Measurements from ENCODE around the gene RETREG1. TPM values are rescaled to one million over a fixed set of nuclear protein-coding genes. Genes with fewer than 3 reads are reported as not detected.
"Not testable (repeated sequence)": the region's sequence is repeated elsewhere in the genome, so short reads cannot be mapped to it uniquely, and the experiment has no call there.

RETREG1 gene
- total RNA-seq, 1 experiment from 2014 or later: 23.7 TPM

DNA sequence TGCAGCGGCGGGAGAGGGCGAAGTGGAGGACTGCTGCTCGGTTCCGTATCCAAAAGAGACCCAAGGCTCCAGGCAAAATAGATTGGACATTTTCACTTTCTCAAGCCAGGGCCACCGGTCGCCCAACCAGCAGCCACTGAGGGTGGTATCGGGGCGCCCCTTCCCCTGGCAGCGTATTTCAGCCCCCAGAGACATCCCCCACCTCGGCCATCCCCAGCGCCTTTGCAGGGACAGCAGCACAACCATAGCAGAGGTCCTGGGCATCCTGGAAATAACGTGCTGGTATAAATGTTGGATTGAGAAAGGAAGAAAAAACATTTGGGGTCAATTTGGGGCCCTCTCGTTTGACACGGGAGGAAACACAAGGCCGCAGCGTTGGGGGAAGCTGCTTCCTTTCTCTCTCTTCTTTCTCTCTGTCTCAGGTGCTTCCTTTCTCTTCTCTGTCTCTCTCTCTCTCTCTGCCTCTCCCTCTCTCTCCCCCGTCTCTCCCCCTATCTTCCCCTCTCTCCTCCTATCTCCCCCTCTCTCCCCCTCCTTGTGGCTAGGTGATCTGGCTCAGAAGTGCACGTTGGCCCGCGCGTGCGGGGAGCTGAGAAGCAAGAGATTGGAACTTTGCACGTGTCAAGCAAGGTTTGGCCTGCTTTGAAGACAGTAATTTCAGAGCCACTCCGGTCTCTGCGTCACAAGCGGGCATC lies 624 bp upstream of the RETREG1 start:
- no peak for DNase-seq (ENCODE audit: extremely low read depth, low read depth)

DNA sequence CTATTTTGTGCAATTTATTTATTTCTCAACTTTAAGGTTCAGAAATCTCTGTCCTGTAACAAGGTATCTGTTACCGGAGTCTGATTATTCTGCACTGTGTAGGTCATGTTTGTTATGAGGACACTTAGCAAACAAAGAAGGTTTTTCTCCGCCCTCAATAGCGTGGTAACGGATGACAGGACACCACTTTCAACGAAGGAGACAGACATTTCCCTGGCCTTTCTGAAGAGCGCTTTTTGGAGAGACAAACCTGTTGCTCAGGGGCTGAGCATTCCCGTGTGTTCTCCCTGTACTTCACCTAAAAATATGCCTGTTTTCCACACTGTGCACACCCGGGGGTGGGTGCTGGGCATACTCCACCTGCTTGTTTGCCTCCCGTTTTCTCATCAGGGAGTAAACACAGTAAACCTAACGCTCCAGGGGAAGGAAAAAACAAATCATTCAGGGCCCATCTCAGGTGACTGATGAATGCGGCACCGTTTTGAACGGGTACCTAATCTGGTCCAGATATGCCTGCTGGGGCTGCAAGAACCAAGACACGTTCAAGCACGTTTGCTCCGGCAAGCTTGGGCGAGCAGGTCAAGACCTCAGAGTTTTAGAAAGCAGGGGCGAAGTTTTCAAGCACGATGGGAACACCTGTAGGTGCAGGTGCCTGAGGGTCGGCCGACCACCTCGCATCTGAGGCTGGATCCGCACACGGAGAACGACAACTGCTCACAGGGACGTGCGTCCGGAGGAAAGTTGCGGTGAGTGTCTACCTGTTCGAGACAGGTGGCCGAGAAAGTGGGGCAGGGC lies 859 bp downstream of the RETREG1 start:
- no peak for DNase-seq (ENCODE audit: extremely low read depth, low read depth)

DNA sequence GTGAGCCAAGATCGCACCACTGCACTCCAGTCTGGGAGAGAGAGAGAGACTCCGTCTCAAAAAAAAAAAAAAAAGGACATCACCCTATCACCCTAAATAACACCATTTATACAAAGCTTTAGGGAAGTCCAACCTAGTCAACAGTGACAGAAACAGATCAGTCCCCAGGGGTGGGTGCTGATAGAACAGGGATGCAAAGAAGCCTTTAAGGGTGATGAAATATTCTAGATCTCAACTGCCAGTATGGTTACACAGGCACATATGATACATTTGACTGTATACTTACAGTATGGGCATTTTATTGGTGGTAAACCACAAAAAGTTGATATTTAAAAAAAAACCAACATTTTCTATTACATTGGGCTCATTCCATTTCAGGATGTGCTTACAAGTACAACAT lies 4.8 kb downstream of the RETREG1 start:
- DNase-seq (ENCODE audit: extremely low read depth, low read depth): no peak

DNA sequence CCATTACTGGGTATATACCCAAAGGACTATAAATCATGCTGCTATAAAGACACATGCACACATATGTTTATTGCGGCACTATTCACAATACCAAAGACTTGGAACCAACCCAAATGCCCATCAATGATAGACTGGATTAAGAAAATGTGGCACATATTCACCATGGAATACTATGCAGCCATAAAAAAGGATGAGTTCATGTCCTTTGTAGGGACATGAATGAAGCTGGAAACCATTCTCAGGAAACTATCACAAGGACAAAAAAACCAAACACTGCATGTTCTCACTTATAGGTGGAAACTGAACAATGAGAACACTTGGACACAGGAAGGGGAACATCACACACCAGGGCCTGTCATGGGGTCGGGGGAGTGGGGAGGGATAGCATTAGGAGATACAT lies 5.9 kb downstream of the RETREG1 start:
- not testable (repeated sequence) for DNase-seq (ENCODE audit: extremely low read depth, low read depth)

DNA sequence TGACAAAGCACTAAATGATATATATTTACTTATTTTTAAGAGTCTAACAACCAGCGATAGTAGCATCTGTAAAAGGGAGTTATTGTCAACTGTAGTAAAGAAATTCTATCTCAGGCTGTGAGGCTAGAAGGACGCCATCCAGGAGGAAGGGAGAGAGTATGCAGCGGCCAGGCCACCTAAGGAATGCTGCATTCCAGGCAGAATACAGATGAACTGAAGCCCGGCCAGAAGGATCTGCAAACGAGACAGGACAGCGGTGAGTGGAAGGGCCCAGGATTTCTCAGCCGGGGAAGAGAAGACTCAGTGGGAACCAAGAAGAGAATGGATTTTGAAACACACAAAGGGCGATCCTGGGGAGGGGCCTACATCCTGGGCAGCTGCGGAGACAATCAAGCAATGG lies 7.4 kb downstream of the RETREG1 start:
- no peak for DNase-seq (ENCODE audit: extremely low read depth, low read depth)

DNA sequence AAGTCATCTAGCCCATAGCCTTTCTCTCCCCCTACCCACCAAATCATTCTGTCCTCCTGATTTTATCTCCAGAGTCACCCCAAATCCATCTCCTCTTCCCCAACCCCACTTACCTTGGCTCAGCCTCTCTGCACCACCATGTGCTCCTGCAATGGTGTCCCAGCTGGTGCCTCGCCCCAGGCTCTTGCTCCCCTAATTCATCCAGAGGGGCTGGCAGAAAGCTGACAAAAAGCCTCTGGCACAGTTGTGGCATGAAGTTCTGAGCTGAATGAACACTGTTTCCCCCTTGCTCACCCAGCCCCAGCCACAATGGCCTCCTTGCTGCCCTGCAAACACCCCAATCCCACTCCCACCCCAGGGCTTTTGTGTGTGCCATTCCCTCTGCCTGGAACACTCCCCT lies 10.2 kb downstream of the RETREG1 start:
- no peak for DNase-seq (ENCODE audit: extremely low read depth, low read depth)

DNA sequence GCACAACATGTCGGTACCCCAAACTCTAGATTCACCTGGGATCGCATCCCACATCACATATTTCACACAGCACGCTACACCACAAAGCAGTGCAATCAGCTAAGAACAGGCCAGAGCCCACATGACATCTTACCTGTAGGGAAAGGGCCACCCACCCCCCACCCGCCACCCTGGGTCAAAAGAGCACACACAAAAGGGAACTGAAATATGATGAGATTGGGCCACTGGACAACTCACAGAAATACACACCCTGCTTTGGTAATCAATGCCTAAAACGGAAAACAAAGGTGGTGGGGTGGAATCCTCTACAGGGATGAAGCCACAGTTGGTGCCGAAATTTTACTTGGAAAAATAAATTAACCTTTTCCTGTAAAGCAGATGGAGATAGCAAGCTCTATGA lies 13.1 kb downstream of the RETREG1 start:
- no peak for DNase-seq (ENCODE audit: extremely low read depth, low read depth)

DNA sequence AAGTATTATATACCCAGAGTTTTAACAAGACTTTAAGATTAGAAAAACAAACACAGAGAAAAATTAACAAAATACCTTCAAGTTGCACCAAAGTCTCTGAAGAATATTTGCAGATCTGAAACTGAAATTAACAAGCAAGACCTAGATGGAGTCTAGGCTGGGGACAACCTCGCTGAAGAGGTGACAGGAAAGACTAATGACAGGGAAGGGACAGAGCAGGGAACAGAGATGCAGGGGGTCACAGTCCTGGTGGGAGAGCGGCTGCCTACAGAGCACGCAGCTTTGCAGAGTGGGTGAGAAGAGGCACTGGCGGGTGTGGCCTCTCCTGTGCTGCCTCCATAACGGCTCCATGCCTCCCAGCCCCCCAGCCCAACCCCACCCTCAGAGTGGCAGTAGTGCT lies 13.5 kb downstream of the RETREG1 start:
- DNase-seq (ENCODE audit: extremely low read depth, low read depth): no peak

DNA sequence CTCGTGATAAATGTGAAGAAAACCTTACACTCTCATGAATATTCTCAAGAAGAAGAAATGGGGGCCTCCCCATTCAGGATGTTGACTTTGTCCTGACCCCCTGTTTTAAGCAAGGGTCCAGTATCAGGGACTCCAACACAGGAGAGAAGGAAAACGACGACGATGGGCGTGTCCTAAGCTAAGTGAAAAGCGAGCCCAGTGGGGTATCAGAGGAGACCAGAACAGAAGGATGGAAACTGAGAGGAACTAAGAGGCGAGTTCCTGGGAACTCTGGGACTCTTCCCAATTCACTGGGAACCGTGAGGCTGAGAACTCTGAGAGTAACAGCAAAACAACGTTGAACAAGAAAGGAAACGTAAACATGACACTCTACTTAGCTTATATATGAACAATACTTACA lies 14.6 kb downstream of the RETREG1 start:
- DNase-seq (ENCODE audit: extremely low read depth, low read depth): no peak

DNA sequence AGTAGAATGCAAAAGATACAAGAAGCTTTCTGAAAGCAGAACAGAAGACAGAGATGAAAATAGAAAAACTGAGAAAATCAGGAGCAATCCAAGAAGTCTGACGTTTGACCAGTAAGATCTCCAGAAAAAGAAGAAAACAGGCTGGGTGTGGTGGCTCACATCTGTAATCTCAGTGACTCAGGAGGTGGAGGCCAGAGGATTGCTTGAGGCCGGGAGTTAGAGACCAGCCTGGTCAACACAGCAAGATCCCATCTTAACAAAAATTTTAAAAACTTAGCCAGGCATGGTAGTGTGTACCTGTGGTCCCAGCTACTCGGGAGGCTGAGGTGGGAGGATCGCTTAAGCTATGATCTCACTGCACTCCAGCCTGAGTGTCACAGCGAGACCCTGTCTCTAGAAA lies 15.9 kb downstream of the RETREG1 start:
- DNase-seq (ENCODE audit: extremely low read depth, low read depth): no peak

DNA sequence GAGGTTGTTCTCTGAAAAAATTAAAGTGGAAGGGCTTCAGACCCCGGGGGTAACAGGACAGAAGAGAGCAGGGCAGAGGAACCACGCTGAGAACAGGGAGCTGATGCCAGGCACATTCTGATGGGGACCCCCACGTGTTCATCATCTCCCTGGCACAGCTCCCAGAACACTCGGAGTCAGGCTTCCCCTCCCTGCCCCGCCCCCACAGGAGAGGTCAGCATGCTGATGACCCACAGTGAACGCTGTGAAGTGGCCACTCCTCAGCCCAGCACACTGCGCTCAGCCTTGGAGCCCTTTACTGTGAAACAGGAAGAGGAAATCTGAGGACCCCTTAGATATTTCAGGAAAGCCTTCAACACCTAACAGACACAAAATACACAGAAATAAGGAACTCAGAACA lies 16.4 kb downstream of the RETREG1 start:
- DNase-seq (ENCODE audit: extremely low read depth, low read depth): no peak

DNA sequence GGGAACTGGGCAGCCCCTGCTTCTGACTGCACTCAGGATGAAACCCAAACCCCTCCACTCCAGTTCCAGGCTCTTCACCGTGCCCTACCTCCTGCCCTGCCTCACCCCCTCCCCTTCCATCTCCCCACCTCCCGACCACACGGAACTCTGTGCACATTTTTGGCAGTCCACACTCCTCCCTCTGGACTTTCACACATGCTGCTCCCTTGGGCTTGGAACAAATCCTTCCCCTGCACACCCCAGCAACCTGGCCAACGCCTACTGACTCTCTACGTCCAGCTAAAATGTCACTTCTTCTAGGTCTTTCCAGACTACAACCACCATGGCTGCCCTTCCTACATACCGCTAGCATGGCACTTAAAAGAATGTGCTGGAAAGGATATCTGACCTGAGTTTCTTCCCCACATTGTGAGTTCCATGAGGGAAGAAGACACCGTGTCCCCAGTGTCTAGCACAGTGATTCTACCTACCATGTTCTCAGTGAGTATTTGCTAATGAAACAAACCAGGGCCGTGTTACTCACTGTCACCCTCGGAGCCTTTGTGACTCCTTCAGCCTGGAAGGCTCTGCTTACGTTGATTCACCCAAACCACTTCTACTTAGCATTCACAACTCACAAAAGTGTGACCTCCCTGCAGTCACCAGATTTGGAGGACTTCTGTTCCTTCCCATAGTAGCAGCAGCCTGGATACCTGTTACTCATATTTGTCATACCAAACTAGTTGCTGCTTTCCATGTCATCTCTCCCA lies 18.7 kb downstream of the RETREG1 start:
- DNase-seq (ENCODE audit: extremely low read depth, low read depth): no peak

DNA sequence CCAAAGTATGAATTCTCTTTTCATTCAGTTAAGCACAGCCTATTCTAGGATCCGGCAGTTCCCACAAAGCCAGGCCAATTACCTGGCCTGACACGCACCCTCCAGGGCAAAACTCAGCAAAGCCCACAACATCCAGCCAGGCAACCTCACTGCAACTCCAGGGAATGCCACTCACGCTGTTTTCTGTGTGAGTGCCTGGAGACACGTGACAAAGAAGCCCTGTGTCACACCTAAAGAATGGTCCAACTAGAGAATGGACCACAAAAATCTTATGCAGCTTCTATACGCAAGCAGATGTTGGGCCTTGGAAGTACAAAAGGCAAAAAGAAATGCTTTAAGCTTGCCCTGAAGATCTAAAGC lies 20.2 kb downstream of the RETREG1 start:
- no peak for DNase-seq (ENCODE audit: extremely low read depth, low read depth)

DNA sequence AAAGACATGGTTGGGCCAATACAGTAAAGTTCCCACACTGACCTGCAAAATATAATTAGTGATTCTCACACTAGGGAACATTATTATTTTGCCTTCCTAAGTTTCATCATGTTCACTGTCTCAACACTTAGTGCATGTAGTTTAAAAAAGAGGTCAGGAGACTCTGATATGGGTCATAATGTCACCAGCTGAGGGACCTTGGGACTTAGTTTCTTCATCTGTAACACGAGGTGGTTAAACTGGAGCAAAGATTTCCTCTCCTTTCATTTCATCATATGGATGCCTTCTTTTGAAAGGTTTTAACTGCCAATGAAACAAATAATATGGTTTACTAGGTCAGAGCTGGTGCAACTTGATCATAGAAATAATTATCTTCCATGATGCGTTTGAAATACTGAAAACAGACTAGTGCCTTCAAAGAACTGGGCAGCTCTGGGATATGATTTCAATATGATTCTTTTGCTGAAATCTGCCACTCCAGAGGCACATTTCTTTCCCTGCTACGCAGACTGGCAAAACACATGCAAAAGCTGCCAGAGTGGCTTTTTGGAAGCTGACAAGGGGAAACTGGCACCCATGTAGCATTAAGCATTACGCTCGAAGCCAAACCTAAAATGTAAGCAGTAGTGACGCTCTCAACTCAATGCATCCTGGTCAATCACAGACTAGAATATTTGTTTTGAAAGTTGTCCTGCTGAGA lies 20.8 kb downstream of the RETREG1 start:
- DNase-seq (ENCODE audit: extremely low read depth, low read depth): no peak

DNA sequence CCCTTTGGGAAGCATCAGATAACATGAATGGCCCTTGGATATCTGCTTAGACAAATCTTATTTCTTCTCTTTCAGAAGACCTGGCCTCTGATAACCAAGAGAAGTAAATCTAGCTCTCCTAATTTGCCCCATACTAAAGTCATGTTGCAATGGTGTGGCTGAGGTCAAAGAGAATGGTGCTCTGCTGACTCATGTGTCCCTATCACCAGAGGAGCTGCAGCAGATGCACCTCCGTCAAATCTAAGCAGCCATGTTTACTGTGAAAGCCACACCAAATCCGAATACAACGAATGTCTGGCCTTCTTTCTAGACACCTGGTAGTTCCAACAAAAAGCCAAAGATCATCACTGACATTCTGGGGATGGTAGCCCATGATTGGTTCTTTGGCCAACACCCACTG lies 23.2 kb downstream of the RETREG1 start:
- DNase-seq (ENCODE audit: extremely low read depth, low read depth): no peak

DNA sequence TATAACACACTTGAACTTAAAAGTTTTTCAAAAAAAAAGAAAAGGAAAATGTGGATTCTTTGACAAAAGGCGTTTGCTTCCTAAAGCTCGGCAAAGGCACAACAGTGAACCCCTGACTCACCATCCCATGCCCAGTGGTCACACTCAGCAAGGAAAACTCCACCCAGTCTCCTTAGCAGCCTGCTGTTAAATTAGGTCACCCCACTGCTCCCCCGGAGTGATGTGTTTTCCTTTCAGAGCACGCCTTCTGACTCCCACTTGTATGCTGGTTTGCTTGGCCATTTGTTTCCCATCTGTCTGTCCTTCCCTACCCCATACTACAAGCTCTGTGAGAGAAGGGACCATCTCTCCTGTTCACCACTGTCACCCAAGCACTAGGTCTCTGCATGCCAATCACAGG lies 23.8 kb downstream of the RETREG1 start:
- DNase-seq (ENCODE audit: extremely low read depth, low read depth): peak; percentile 70

DNA sequence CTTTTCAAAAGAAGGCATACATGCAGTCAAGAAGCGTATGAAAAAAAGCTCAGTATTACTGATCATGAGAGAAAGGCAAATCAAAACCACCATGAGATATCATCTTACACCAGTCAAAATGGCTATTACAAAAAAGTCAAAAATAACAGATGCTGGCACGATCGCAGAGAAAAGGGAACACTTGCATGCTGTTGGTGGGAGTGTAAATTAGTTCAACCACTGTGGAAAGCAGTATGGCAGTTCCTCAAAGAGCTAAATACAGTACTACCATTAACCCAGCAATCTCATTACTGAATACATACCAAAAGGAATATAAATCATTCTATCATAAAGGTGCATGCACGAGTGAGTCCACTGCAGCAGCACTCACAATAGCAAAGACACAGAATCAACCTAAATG lies 24.5 kb downstream of the RETREG1 start:
- DNase-seq (ENCODE audit: extremely low read depth, low read depth): no peak

DNA sequence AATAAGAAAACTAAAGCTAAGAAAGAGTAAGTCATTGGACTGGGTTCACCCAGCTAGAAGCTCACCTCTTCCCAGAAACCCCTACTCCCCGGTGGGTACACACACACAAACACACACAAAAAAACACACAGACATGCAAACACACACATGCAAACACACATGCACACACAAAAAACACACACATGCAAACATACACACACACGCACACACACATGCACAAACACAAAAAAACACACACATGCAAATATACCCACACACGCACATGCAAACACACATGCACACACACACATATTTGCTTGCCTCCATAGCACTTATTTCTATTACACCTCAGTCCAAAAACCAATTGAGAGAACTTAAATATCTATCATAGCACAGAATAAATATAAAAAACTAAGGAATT lies 26.1 kb downstream of the RETREG1 start:
- no peak for DNase-seq (ENCODE audit: extremely low read depth, low read depth)

DNA sequence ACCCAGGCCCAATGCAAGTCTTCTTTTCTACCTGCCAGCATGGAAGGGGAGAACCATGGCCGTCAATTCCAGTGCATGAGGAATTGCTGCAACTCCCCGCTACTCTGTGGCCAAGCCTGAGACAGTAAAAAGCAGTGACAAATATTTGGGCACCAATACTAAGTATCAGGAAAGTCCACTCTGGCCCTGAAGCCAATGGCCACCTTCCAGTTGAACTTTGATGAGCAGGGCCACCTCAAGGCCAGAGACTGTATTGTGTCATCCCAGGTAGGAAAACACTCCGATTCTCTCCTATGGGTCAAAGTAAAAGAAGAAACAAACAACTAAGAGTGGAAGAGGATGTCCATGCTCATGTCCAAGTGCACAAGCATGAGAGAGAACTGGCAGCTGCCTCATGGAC lies 27.1 kb downstream of the RETREG1 start:
- no peak for DNase-seq (ENCODE audit: extremely low read depth, low read depth)

DNA sequence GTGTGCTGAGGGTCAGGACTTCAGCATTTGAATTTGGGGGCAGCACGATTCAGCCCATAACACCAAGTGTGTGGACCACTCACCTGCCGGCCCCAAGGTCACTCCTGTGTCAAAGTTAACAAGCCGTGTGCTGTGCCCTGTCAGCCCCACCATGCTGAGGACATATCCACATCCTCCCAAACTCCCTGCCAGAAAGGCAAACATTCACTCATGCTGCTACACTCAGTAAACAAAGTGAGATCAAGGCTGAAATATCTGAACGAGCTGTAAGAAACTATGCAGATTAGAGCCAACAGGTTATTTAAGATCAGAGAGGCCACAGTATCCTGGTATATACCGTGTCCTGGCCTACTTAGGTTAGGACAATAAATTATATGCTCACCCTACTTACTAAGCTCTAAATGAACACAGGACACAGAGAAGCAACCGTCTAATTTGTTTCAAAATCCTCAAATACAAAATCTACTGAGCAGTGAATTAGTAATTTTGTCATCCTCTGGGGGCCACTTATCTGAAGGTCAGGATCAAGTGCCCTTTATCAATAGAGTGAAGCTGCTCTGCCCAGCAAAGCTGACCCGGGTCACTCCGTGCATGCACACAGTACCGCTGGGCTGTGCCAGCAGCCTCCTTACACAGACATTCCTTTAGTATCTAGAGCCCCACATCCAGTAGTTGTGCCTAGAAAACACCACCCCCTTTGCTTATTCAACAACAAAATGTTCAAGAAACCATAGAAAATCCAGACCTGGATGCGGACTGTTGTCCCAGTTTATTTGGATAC lies 28.2 kb downstream of the RETREG1 start:
- DNase-seq (ENCODE audit: extremely low read depth, low read depth): no peak
